ENCODE measurements around the gene EOLA2. TPM values are rescaled to one million over a fixed set of nuclear protein-coding genes. Genes with fewer than 3 reads are reported as not detected.

Gene EOLA2
- total RNA-seq, 3 donors from 2014 or later (not counting 1 experiment from before 2014, with no cell fraction given), result 80.9 to 94.9 (median 85.5) TPM

GRCh38 chrX:149961572-149961971, 23.3 kb upstream of the EOLA2 start:
- no peak for ATAC-seq
- intact Hi-C loops (cut with micrococcal nuclease), result loop anchor here (5.0 kb wide), 1 partner anchor 626 kb away; no protein-coding TSS in a partner anchor
- WGBS (ENCODE audit: insufficient coverage), result 90% methylated on average over 2 of the region's 2 CpGs
- H3K27me3 ChIP-seq (ENCODE audit: control insufficient read depth, insufficient read depth, low read length), result no peaks in the 10 kb centered on the region
- TF ChIP-seq CTCF (IDR thresholded peaks at IDR 0.05), result no peak
- H3K27me3 Mint-ChIP-seq (ENCODE audit: low read depth in 2 of 2), result no peaks in the 10 kb centered on the region
- H3K9me3 ChIP-seq (ENCODE audit: control insufficient read depth, insufficient read depth, low read length), result no peaks in the 10 kb centered on the region
- no peaks in the 10 kb centered on the region for H3K36me3 Mint-ChIP-seq
- H3K4me1 ChIP-seq (ENCODE audit: control insufficient read depth, insufficient read depth, low read length), result no peaks in the 10 kb centered on the region
- no peaks in the 10 kb centered on the region for H3K9me3 Mint-ChIP-seq
- no peak overlapping the region for H3K4me3 Mint-ChIP-seq
- H3K4me1 Mint-ChIP-seq, result no peaks in the 10 kb centered on the region
- no peak for DNase-seq
- H3K4me3 ChIP-seq (ENCODE audit: low read length), result no peak overlapping the region
- H3K27ac ChIP-seq (ENCODE audit: low read length), result no peak overlapping the region
- H3K36me3 ChIP-seq (ENCODE audit: control insufficient read depth, insufficient read depth, low read length), result peaks cover 17% of the 10 kb centered on the region
- no peak overlapping the region for H3K27ac Mint-ChIP-seq

- H3K27me3 ChIP-seq (ENCODE audit: control insufficient read depth, insufficient read depth, low read length), result no peaks in the 10 kb centered on the region
- intact Hi-C loops (cut with micrococcal nuclease), result no loop called here
- Mint-ChIP-seq H3K4me1 (no peaks in the 10 kb centered on the region), H3K27ac (no peak overlapping the region), H3K36me3 (peaks cover 7% of the 10 kb centered on the region), H3K4me3 (no peak overlapping the region), H3K9me3 (no peaks in the 10 kb centered on the region), H3K27me3 (ENCODE audit: low read depth in 2 of 2) (no peaks in the 10 kb centered on the region)
- no peak for TF ChIP-seq CTCF (IDR thresholded peaks at IDR 0.05)
- ATAC-seq, result no peak
- no peaks in the 10 kb centered on the region for H3K9me3 ChIP-seq (ENCODE audit: control insufficient read depth, insufficient read depth, low read length)
- peaks cover 12% of the 10 kb centered on the region for H3K36me3 ChIP-seq (ENCODE audit: control insufficient read depth, insufficient read depth, low read length)
- DNase-seq, result peak in 1 of 2 donors; percentile 49
- H3K4me1 ChIP-seq (ENCODE audit: control insufficient read depth, insufficient read depth, low read length), result no peaks in the 10 kb centered on the region
- no CpG with 5 or more reads among the region's 1 CpG for WGBS (ENCODE audit: insufficient coverage)
- H3K27ac ChIP-seq (ENCODE audit: low read length), result no peak overlapping the region
- no peak overlapping the region for H3K4me3 ChIP-seq (ENCODE audit: low read length)
These were observed 12.4 kb upstream of the EOLA2 start for GRCh38 chrX:149950681-149951080.

- no peak overlapping the region for H3K27ac Mint-ChIP-seq
These were observed 11.6 kb upstream of the EOLA2 start for GRCh38 chrX:149949743-149950436.

More at GRCh38 chrX:149949743-149950436, 11.6 kb upstream of the EOLA2 start:
- peaks cover 12% of the 10 kb centered on the region for H3K36me3 ChIP-seq (ENCODE audit: control insufficient read depth, insufficient read depth, low read length)
- Mint-ChIP-seq H3K4me1 (no peaks in the 10 kb centered on the region), H3K9me3 (no peaks in the 10 kb centered on the region), H3K36me3 (peaks cover 7% of the 10 kb centered on the region), H3K27me3 (ENCODE audit: low read depth in 2 of 2) (no peaks in the 10 kb centered on the region), H3K4me3 (no peak overlapping the region)
- no peak for DNase-seq
- WGBS (ENCODE audit: insufficient coverage), result 93% methylated on average over 6 of the region's 6 CpGs
- H3K27ac ChIP-seq (ENCODE audit: low read length), result no peak overlapping the region
- no peaks in the 10 kb centered on the region for H3K27me3 ChIP-seq (ENCODE audit: control insufficient read depth, insufficient read depth, low read length)
- TF ChIP-seq CTCF (IDR thresholded peaks at IDR 0.05), result no peak
- intact Hi-C loops (cut with micrococcal nuclease), result loop anchor here (10.0 kb wide), 1 partner anchor 415 kb away; no protein-coding TSS in a partner anchor
- H3K4me1 ChIP-seq (ENCODE audit: control insufficient read depth, insufficient read depth, low read length), result no peaks in the 10 kb centered on the region
- no peak for ATAC-seq
- H3K9me3 ChIP-seq (ENCODE audit: control insufficient read depth, insufficient read depth, low read length), result no peaks in the 10 kb centered on the region
- no peak overlapping the region for H3K4me3 ChIP-seq (ENCODE audit: low read length)
